Ureter (tissue), 1 donor: Measurements from ENCODE around the gene NUP133. TPM values are rescaled to one million over a fixed set of nuclear protein-coding genes. Genes with fewer than 3 reads are reported as not detected.

Source experiments
- total RNA-seq: library from RNA; stranded (reverse); gene quantifications from one replicate; pipeline ENCODE4 v1.2.4, GENCODE V29; 2023
- donor health status: DM: yes; HTN: yes; CAD: no.

The NUP133 gene
- total RNA-seq, 1 donor from 2014 or later, result 39.7 TPM

Other genes starting within 250 kb of the NUP133 start
- 68.7 TPM for gene RAB4A, start 237.2 kb downstream of the NUP133 start, total RNA-seq
- 3.6 TPM for gene CCSAP, start 165.3 kb downstream of the NUP133 start, total RNA-seq
- gene ACTA1, start 74.2 kb downstream of the NUP133 start, total RNA-seq, result 9.5 TPM
- gene ABCB10, start 50.4 kb upstream of the NUP133 start, total RNA-seq, result 13.7 TPM
- gene TAF5L, start 117.8 kb upstream of the NUP133 start, total RNA-seq, result 26.9 TPM
- gene URB2, start 117.9 kb upstream of the NUP133 start, total RNA-seq, result 15.0 TPM